ENCODE data around the gene BCAS3.

The BCAS3 gene

DNA sequence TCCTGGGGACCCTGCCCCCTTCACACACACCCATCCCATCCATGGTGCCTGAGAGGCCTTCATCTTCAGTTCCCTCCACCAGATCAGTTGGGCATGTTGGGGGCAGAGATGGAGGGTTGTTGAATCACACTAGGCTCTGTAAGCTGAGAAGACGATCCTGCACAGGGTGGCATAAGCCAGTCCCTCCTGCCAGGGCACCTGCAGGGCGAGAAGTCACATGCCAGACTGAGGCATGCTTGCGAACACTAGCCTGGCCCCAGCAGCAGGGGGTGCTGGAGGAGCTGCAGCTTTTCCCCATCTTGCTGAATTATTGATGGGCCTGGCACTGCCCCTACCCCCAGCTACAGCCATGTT lies 715.9 kb downstream of the BCAS3 start:
- DNase-seq: no peak

DNA sequence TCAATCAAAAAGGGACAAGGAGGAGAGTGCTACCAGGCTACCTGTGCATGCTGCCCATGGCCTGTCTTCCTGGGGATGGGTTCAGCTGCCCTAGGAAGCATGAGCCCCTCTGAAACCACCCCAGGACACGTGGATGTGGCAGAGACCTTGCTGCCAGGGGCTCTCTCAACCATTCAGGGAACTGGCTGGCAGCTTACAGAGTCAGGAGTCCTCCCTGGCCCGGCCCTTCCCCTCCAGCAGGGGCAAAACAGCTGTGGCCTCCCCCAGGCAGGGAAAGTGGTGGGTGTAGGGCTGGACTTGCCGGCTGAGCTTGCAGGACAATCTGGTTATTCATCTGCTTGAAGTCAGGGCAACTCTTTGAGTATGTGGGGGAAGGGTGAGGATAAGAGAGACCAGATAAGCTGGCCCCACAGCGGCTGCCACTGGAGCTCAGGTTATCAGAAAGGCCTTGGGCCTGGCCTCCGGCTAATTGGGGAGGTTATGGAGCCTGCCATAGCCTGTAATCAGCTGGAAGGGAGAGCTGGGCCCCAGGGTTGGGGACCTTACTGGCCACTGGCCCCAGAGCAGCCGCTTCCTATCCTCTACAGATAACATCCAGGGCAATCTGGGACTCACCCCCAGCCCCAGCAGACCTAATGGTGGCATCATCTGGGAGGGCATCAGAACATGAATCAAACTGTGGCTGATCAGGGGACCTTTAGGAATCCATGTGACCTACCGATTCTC lies 716.4 kb downstream of the BCAS3 start:
- DNase-seq: peak in 1 of 2 experiments; percentile 21

DNA sequence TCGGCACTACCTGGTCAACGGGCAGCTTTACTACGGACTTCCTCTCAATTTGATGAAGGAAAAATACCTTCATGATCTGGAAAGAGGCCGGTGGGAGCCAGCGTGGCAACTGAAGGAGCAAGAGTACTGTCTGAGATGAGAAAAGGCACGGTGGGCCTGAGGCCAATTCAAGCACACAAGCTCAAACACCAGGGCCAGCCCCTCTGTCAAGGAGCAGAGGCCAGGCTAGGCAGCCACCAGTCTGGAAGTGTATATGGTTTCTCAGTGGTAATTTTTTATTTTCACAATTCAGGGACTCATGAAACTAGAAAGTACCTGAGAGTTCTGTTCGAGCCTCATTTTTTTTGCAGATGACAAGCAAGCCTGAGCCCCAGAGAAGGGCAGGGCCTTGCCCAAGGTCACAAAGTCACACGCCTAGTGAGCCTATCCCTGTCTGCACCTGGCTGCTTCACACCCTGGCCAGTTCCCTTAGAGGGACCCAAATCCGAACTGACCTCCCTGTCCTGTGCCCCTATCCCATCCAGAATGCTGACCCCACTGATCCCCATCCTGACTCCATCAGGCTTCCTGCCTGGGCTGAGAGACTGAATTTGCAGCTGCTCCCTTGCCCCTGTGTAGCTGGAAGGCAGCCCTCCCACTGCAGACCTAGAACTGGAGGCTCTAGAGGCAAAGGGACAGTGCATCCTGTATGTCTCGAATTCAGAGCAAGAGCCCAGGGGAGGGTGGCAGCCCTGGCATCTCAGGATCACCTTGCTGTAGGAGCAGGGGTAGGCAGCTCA lies 717.2 kb downstream of the BCAS3 start:
- no peak for DNase-seq

DNA sequence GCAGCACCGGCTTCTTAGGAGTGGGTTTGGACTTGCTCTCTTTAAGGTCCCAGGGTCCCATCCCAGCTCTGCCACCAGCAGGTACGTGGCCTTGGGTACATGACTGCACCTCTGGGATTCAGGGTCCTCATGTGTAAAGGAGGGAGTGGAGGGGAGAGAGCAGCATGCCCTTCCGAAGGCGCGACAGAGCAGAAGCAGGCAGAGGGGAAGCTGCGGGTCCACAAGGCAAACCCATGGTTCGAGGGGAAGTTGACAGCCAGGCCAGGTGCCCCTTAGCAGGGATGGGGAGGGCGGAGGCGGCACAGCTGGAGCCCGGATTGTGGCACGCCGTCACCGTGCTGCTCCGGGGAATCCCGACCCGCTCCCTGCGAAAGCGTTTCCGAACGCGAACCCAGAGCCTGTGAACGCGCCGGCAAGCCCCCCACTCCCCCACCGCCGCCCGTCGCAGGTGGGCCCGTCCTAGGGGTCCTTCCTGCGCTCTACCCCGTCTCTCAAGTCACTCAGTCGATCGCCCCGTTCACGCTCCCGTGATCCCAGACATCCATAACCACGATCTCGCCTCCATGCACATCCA lies 717.8 kb downstream of the BCAS3 start:
- DNase-seq: no peak

DNA sequence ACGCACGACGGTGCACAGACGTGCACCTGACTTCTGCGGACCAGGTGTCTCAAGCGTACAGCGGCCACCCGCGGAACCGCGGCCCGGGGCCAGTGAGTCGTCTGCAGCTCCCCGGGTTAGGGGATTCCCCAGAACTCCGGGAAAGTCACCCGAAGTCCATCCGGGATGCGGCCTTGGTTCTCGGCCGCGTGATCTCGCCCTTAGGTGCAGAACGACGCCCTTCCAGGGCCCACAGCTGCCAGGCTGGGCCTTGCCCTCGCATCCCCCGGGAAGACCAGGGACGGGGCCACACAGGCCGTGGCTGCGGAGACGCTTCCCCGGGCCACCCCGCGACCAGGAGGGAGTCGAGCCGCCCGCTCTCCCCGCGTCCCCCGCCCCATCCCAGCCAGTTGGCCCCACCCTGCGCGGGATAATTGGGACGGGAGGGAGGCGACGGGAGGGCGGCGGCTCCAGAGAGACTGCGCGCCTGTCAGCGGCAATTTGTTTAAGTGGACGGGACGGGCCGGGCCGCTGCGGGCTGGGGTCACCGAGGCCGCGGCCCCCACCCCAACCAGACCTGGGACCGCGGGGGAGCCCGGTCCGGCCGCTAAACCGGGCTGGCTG lies 718.4 kb downstream of the BCAS3 start:
- peak in 1 of 2 experiments; percentile 45 for DNase-seq

DNA sequence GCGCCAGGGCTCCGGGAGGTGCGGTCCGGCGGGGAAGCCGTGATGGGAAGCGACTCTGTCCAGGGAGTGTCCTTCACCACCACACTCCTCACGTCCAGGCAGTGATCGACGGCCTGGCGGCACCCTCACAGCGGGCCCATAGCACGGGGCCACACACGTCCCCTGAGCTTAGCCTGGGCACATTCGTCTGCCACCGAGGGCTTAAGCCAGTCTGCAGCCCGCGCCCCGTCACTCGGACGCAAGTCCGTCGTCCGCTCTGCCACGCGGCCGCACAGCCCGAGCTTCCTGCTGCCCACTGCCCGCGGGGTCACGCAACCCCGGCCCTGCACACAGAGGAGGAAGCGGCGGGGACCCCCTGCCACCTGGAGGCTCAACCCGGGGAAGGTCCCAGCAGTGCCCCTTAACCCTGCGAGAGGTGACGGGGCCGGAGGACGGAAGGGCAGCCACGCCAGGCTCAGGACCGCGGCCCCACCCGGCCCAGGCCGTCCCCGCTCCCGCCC lies 719.0 kb downstream of the BCAS3 start:
- no peak for DNase-seq

DNA sequence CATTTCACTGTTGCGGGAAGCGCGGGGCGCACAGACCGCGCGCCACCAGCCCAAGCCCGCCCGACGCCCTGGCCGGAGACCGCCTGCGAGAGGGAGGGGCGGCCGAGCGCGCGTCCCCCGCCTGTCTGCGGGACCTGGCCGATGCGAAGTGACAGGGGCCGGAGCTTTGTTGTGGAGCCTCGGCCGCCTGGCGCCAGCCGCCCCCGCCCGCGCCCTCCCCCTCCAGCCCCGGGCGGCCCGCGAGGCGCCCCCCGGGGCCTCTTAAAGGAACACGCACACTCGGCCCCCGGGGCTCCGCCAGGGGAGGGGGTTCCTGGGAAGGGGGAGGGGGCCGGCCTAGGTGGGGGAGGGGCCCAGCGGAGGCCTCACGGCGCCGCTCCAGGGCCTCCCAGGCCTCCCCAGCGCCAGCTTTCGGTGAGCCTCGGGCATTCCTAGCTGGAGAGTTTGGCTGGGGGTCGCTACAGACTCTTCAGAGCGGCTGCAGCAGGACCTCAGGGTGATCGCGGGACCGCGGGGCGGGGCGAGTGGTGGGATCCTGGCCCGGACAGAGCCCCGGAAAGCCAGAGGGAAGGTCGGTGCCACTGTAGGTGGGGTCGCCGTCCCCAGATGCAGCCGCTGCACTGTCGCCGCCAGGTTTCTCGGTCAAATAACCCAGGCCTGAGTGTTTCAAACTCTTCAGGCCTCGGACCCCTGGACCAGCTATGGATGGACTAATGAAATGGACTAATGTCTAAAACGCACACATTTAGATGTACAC lies 719.6 kb downstream of the BCAS3 start:
- peak in 1 of 2 experiments; percentile 39 for DNase-seq

DNA sequence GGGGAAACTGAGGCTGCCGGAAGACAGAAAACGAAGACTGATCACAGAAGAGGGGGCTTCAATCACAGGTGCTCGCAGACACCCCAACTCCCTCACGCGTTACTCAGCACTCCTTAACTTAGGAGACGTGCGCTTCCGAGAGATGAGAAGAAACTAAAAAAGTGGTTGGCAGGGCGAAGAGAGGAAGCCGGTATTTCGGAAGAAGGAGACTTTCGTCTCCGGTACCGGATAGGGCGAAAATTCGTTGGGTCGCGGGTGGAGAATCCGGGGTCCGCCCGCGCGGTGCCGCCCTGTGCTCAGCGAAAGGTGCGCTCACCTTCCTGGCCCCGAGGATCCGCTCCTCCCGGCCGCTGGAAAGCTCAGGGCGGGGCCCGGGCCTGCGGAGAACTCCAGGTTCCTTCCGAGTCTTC lies 721.1 kb downstream of the BCAS3 start:
- DNase-seq: peak in 1 of 2 experiments; percentile 50

DNA sequence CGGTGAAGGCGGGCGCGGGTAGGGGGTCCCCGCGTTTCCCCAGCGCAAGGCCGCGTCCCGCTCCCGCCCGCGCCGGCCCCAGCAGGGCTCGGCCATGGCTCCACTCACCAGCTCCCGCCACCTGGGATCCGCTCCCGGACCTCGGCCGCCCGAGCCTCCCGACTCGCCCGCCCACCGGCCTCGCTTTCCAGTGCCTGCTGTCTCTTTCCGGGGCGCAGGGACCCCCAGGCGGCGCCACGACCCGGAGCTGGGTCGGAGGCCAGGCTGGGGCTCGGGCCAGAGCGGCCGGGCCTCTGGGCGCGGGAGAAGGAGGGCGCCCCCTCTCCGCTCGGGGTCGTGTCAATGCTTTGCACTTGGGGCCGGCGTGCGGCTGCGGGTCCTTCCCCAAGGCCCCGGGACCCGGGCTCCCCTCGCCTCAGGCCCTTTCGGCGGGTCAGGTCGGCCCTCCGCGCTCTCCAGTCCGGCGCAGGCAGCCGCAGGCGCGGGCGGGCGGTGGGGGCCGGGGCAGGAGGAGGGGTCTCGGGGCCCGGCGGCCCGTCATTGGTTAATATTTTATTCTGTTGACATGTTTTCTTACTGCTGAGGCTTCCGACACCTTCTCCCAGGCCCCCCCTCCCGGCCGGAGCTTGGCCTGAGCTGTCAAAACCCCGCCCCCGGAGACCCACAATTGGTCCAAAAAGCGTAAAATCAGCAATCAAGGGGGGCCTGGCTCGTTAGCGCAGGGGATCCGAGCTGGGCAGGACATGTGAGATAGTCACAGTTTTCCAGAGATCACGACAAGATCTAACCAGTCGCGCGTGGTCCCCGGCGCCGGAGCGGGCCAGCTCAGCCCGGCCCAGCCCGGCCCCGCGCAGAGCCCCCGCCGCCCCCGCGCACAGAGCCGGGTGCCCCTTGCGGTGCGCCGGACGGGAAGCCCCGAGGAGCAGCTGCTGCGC lies 721.7 kb downstream of the BCAS3 start, which contains the start of gene TBX2:
Gene TBX2, plus strand, starts transcription at position 713 of the 935 bp plus-strand sequence. CDS start 334 bp downstream, outside the sequence.
- peak in 1 of 2 experiments; percentile 44 for DNase-seq

DNA sequence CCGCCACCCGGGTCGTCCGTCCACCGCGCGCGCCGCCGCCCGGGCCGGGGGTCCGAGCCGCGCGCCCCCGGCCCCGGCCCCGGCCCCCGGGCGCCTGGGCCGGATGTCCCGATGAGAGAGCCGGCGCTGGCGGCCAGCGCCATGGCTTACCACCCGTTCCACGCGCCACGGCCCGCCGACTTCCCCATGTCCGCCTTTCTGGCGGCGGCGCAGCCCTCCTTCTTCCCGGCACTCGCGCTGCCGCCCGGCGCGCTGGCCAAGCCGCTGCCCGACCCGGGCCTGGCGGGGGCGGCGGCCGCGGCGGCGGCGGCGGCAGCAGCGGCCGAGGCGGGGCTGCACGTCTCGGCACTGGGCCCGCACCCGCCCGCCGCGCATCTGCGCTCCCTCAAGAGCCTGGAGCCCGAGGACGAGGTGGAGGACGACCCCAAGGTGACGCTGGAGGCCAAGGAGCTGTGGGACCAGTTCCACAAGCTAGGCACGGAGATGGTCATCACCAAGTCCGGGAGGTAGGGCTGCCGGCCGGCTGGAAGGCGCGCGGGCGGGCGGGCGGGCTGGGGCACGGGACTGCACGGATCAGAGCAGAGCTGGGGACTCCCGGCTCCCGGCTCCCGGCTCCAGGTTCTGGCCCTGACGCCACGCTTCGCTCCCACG lies 722.5 kb downstream of the BCAS3 start:
- DNase-seq: peak in 1 of 2 experiments; percentile 50

DNA sequence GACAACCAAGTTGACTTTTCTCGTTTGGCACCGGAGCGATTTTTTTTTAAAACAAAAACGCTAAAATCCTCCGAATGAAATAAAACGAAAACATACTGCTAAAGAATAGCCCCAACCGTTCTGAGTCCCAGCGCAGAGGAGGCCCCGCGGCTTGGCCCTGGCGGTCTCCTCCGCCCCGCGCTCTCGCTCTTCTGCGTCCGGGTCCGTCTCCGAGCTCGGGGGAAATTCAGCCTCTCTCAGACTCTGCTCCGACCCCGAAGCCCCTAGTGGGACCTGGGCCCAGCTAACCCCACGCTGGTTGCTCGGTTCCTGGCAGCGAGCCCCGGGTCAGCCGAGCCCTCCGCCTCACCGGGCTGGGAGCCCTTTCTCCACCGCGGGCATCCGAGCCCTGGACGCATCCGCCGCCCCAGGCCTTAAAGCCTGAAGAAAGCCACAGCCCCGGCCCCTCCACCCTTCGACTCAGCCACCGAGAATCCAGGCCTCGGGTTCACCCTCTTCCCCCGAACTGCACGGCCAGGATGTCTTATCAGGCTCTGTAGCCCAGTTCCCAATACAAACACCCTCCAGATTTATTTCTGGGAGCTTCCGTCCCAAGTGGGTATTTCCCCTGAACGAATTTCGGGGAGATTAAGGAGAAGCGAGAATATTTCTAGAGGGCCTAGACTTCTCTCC lies 723.2 kb downstream of the BCAS3 start:
- DNase-seq: peak in 1 of 2 experiments; percentile 19

DNA sequence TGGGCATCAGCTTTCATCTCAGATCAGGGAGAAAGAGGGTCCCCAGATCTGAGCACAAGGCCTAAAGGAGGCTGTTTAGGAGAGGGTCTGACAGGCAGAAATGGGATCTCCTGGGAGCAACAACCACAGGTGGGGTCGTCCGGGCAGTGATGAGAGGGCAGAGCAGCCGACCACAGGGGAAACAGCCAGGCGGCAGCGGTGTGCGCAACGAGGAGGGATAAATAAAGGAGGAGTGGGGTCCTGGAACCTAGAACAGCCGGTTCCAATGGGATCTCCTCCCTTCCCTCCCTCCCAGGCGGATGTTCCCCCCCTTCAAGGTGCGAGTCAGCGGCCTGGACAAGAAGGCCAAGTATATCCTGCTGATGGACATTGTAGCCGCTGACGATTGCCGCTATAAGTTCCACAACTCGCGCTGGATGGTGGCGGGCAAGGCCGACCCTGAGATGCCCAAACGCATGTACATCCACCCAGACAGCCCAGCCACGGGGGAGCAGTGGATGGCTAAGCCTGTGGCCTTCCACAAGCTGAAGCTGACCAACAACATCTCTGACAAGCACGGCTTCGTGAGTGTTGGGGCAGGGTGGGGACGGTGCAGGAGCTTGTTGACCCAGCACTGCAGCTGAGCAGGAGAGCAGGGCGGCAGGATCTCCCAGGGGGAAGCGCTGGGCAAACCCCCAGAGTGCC lies 723.9 kb downstream of the BCAS3 start:
- DNase-seq: peak in 1 of 2 experiments; percentile 18

DNA sequence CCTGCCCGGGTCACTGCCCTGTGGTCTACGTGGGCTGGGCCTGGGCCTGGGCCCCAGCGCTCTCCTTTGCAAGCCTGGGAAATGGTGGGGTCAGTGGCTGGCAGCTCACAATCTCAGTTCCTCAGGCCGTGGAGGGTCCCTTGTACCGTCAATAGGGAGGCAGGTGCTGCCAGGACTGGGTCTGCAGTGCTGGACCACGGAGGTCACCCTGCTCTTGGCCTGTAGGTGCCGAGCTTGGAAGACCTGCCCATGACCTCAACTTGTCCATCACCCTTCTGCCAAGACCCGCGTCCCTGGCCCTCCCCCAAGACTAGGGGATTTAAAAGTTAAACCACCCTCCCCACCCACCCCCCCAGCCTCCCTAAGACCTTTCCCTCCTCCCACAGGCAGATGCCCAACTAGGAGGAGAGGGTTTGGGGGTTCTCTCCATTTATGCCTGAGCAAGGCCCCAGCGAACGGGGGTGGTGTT lies 724.5 kb downstream of the BCAS3 start:
- DNase-seq: no peak

DNA sequence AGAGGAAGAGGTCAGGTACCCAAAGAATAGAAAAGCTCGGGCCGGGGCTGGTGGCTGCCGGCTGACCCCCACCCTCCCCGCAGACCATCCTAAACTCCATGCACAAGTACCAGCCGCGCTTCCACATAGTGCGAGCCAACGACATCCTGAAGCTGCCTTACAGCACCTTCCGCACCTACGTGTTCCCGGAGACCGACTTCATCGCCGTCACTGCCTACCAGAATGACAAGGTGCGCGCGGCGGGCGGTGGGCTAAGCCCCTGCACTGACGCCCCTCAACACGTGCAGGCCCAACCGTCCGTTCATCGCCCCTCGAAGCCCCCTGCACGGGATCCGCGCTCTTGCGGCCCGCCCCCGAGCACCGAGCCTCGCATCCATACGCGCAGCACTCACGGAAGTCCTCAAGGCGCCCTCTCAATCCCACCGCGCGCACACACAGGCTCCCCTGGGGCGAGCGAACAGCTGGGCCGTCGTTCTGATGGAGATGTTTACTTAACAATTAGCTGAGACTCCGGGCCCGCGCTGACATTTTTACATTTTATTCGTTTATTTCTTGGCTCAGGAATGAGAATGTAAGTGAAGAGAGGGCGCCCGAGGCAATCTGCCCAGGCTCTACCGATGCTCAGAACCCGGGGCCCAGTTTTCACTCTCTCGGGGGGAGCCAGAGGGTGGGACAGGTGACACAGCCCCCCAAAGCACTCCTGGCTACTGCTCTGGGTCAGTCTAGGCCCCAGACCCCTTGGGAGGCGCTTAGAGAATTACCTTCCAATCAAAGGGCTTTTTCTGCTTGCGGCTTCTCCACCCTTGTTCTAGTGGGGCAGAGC lies 725.5 kb downstream of the BCAS3 start:
- DNase-seq: peak; percentile 49 to 77

DNA sequence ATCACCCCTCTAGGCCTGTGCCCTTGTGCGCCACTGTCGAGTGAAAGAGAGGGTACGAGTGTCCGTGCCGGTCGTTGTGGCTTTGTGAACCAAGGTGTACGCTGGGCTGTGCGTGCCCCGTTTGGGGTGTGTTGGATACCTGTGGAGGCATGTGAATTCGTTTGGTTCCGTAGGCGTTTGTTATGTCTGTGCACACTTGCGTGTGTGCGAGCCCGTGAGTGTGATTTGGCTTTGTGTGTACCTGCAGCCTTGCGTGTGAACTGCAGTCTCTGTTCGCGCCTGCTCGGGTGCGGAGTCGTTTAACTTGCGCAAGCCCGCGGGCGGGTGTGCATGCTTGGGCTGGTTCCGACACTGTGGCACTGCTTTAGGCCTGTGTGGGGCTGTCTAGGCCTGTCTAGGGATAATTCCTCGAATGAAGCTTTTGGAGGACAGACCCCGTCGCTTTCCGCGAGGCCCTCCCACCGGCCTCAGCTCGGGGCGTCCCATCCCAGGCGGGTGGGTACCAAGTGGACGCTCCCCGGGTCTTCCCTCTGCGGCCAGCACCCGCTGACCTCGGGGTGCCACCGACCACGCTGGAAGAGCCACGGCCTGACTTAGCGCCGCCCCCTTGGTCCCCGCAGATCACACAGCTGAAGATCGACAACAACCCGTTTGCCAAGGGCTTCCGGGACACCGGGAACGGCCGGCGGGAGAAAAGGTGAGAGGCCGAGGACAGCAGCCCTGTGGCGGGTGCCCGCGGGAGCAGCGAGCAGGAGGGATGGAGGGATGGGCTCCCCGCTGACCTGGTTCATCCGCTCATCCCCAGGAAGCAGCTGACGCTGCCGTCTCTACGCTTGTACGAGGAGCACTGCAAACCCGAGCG lies 726.4 kb downstream of the BCAS3 start:
- peak in 1 of 2 experiments; percentile 48 for DNase-seq

DNA sequence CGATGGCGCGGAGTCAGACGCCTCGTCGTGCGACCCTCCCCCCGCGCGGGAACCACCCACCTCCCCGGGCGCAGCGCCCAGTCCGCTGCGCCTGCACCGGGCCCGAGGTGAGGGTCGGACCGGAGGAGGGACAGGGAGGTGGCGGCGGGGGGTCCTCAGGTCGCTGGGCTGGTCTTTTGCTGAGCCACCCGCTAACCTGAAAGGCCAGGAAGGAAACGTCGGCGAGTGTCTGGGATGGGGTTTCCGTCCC lies 726.9 kb downstream of the BCAS3 start:
- no peak for DNase-seq

DNA sequence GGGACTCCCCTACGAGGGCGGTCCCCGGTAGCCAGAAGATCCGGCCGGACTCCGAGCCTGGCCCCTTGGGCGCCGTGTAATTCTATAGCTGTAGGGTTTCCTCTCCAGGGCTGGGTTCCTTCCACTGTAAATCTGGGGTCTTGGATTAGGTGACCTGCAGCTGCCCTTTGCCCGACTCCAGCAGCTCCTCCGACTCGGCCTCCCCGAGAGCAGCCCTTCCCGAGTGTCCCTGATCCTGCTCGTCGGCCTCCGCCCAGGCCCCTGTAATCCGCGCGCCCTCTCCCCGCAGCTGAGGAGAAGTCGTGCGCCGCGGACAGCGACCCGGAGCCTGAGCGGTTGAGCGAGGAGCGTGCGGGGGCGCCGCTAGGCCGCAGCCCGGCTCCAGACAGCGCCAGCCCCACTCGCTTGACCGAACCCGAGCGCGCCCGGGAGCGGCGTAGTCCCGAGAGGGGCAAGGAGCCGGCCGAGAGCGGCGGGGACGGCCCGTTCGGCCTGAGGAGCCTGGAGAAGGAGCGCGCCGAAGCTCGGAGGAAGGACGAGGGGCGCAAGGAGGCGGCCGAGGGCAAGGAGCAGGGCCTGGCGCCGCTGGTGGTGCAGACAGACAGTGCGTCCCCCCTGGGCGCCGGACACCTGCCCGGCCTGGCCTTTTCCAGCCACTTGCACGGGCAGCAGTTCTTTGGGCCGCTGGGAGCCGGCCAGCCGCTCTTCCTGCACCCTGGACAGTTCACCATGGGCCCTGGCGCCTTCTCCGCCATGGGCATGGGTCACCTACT lies 727.4 kb downstream of the BCAS3 start:
- no peak for DNase-seq

All from NCI-H526 (cell line).